HT1080 (cell line): ENCODE data around the gene ARID1B. TPM values are rescaled to one million over a fixed set of nuclear protein-coding genes. Genes with fewer than 3 reads are reported as not detected.

Source experiments
- DNase-seq: peaks from one replicate; pipeline ENCODE4 v3.0.0-alpha.2; 2015; ENCODE audit warnings: low read depth
- total RNA-seq: library from RNA; depleted of rRNA; stranded (reverse); fragments of >200 nt; shearing (Covaris generic); gene quantifications from 2 replicates; pipeline ENCODE4 v1.2.3, GENCODE V29; 2014

Gene ARID1B
- total RNA-seq, 1 experiment from 2014 or later, result 11.2 TPM

GRCh38 chr6:157045831-157046454 lies 268.8 kb downstream of the ARID1B start:
- peak; percentile 73 for DNase-seq

GRCh38 chr6:157046776-157047175 lies 269.6 kb downstream of the ARID1B start:
- DNase-seq, result no peak

GRCh38 chr6:157047328-157047727 lies 270.1 kb downstream of the ARID1B start:
- DNase-seq, result no peak

GRCh38 chr6:157047951-157048350 lies 270.8 kb downstream of the ARID1B start:
- no peak for DNase-seq

GRCh38 chr6:157049133-157049532 lies 272.0 kb downstream of the ARID1B start:
- no peak for DNase-seq

GRCh38 chr6:157050537-157051265 lies 273.5 kb downstream of the ARID1B start:
- DNase-seq, result no peak

GRCh38 chr6:157054531-157054979 lies 277.4 kb downstream of the ARID1B start:
- DNase-seq, result no peak

GRCh38 chr6:157055863-157056262 lies 278.7 kb downstream of the ARID1B start:
- DNase-seq, result no peak

- no peak for DNase-seq
These were observed 279.1 kb downstream of the ARID1B start for GRCh38 chr6:157056275-157056674.

GRCh38 chr6:157058574-157058973 lies 281.4 kb downstream of the ARID1B start:
- no peak for DNase-seq

GRCh38 chr6:157059781-157060180 lies 282.6 kb downstream of the ARID1B start:
- no peak for DNase-seq

- DNase-seq, result no peak
These were observed 283.3 kb downstream of the ARID1B start for GRCh38 chr6:157060440-157060952.

- DNase-seq, result no peak
These were observed 284.8 kb downstream of the ARID1B start for GRCh38 chr6:157061770-157062594.

- no peak for DNase-seq
These were observed 286.2 kb downstream of the ARID1B start for GRCh38 chr6:157063176-157063905.

GRCh38 chr6:157063923-157064322 lies 286.7 kb downstream of the ARID1B start:
- DNase-seq, result no peak

GRCh38 chr6:157064502-157064901 lies 287.3 kb downstream of the ARID1B start:
- no peak for DNase-seq

- no peak for DNase-seq
These were observed 288.2 kb downstream of the ARID1B start for GRCh38 chr6:157065366-157065765.

- DNase-seq, result peak; percentile 29
These were observed 289.8 kb downstream of the ARID1B start for GRCh38 chr6:157066781-157067491.

GRCh38 chr6:157067507-157067906 lies 290.3 kb downstream of the ARID1B start:
- no peak for DNase-seq

GRCh38 chr6:157068691-157069324 lies 291.6 kb downstream of the ARID1B start:
- peak; percentile 31 for DNase-seq
